Hematopoietic multipotent progenitor cell treated with erythropoietin and hydrocortisone succinate and interleukin-3 and kit ligand, for 17 days (in vitro differentiated cells): Measurements from ENCODE around the gene SLC20A1.
"Not testable (repeated sequence)": the region's sequence is repeated elsewhere in the genome, so short reads cannot be mapped to it uniquely, and the experiment has no call there.

ENCODE experiments used
- DNase-seq: peaks from one replicate; pipeline ENCODE4 v3.0.0-alpha.2; 2015; ENCODE audit warnings: low spot score

Gene SLC20A1

GRCh38 chr2:112646102-112646719, 472 bp downstream of the SLC20A1 start:
- DNase-seq: no peak

DNA sequence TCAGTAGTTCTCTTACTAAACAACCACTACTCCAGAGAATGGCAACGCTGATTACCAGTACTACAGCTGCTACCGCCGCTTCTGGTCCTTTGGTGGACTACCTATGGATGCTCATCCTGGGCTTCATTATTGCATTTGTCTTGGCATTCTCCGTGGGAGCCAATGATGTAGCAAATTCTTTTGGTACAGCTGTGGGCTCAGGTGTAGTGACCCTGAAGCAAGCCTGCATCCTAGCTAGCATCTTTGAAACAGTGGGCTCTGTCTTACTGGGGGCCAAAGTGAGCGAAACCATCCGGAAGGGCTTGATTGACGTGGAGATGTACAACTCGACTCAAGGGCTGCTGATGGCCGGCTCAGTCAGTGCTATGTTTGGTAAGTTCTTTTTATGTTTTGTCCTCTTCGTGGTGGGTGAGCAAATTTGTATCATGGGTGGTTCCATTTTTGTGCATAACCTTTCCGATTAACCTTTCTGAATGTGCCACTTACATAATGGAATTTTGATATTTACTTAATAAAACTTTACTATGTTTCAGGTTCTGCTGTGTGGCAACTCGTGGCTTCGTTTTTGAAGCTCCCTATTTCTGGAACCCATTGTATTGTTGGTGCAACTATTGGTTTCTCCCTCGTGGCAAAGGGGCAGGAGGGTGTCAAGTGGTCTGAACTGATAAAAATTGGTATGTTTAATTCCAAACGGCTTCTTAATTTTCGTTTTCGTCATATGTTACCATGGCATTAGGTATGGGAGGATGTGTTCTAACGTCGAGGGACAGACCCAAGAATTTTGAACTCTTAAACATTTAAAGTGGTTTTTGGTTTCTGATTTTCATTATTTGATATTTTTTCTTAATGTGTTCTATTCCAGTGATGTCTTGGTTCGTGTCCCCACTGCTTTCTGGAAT, 1.3 kb downstream of the SLC20A1 start:
- DNase-seq: peak; percentile 74

DNA sequence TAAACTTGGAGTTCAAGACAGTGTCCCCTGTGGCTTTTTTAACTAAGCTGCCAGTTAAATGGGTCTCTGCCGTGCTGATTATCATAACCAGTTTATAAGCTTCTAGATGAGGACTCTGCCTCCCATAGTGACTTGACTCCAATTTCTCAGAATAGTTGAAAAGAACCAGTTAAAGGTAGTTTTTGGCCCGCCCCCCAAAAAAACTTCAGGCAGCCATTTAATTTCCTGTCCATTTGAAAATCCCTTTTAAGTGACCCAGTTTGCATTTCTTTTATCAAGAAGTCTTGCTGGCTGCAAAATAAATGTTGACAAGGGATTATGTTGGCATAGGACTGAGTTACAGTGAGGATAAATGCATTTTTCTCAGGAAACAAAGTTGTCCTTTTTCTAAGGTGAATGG, 2.3 kb downstream of the SLC20A1 start:
- DNase-seq: no peak

- DNase-seq: peak; percentile 6
Measured at GRCh38 chr2:112656679-112657078, 10.9 kb downstream of the SLC20A1 start.

- DNase-seq: peak; percentile 60
Measured at GRCh38 chr2:112658301-112658700, 12.6 kb downstream of the SLC20A1 start.

DNA sequence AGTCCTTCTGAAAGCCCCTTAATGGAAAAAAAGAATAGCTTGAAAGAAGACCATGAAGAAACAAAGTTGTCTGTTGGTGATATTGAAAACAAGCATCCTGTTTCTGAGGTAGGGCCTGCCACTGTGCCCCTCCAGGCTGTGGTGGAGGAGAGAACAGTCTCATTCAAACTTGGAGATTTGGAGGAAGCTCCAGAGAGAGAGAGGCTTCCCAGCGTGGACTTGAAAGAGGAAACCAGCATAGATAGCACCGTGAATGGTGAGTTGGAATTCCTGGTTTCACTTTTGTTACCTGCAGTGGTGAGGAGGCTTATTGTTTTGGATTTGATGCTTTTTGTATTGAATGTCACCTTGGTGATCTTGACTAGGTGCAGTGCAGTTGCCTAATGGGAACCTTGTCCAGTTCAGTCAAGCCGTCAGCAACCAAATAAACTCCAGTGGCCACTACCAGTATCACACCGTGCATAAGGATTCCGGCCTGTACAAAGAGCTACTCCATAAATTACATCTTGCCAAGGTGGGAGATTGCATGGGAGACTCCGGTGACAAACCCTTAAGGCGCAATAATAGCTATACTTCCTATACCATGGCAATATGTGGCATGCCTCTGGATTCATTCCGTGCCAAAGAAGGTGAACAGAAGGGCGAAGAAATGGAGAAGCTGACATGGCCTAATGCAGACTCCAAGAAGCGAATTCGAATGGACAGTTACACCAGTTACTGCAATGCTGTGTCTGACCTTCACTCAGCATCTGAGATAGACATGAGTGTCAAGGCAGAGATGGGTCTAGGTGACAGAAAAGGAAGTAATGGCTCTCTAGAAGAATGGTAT, 13.3 kb downstream of the SLC20A1 start:
- peak; percentile 15 for DNase-seq

GRCh38 chr2:112660138-112660537, 14.4 kb downstream of the SLC20A1 start:
- no peak for DNase-seq

- DNase-seq: peak; percentile 54
Measured at GRCh38 chr2:112661656-112662305, 16.0 kb downstream of the SLC20A1 start.

DNA sequence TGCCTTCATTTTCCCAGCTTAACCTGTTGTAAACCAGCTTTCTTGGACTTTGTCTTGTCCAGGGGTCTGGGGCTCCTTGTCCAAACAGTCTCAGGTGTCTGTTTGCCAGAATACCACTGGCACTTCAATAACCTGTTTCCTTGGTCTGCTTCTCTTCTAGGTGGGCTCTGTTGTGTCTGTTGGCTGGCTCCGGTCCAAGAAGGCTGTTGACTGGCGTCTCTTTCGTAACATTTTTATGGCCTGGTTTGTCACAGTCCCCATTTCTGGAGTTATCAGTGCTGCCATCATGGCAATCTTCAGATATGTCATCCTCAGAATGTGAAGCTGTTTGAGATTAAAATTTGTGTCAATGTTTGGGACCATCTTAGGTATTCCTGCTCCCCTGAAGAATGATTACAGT, 17.0 kb downstream of the SLC20A1 start:
- no peak for DNase-seq

GRCh38 chr2:112664689-112665088, 18.9 kb downstream of the SLC20A1 start:
- DNase-seq: no peak

- no peak for DNase-seq
Measured at GRCh38 chr2:112665113-112665780, 19.5 kb downstream of the SLC20A1 start.

GRCh38 chr2:112666761-112667122, 21.0 kb downstream of the SLC20A1 start:
- no peak for DNase-seq

DNA sequence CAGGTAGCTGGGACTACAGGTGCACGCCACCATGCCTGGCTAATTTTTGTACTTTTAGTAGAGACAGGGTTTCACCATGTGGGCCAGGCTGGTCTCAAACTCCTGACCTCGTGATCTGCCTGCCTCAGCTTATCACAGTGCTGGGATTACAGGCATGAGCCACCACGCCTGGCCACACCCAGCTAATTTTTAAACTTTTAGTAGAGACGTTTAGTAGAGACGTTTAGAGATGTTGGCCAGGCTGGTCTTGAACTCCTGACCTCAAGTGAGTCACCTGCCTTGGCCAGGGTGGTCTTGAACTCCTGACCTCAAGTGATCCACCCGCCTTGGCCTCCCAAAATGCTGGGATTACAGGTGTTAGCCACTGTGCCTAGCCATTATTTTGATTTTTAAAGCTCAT, 21.8 kb downstream of the SLC20A1 start:
- DNase-seq: not testable (repeated sequence)

- no peak for DNase-seq
Measured at GRCh38 chr2:112669667-112670066, 23.9 kb downstream of the SLC20A1 start.

DNA sequence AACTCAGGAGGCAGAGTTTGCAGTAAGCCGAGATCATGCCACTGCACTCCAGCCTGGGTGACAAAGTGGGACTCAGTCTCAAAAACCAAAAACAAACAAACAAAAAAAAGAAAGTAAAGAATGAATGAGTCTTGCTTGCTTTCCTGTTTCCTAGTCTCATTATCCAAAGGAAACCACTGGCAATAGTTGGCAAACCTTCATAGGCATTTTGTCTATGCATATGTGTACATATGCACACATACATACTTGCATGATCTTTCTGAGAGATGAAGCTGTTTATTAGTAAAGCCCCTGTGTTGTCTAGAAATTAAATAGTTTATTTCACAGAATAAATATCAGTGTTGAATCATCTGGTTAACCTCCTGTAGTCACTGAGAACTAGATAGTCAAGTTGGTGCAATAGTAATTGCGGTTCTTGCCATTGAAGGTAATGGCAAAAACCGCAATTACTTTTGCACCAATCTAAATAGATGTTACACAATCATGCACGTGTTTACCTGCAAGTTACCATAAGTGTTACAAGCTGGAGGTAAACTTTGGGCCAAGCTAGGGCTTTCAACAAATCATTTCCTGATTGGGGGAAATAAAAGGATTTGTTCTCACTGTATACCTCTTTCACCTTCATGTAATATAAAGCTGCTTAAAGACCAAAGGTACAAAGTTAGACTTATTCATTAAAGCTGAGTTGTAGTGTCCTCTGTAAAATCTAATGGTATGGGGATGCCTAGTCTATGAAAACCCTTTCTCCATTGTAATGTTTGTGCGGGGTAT, 24.7 kb downstream of the SLC20A1 start:
- no peak for DNase-seq

- no peak for DNase-seq
Measured at GRCh38 chr2:112671801-112672200, 26.1 kb downstream of the SLC20A1 start.

- DNase-seq: no peak
Measured at GRCh38 chr2:112673008-112673407, 27.3 kb downstream of the SLC20A1 start.

GRCh38 chr2:112674229-112674628, 28.5 kb downstream of the SLC20A1 start:
- DNase-seq: no peak

- no peak for DNase-seq
Measured at GRCh38 chr2:112679484-112679883, 33.7 kb downstream of the SLC20A1 start.

DNA sequence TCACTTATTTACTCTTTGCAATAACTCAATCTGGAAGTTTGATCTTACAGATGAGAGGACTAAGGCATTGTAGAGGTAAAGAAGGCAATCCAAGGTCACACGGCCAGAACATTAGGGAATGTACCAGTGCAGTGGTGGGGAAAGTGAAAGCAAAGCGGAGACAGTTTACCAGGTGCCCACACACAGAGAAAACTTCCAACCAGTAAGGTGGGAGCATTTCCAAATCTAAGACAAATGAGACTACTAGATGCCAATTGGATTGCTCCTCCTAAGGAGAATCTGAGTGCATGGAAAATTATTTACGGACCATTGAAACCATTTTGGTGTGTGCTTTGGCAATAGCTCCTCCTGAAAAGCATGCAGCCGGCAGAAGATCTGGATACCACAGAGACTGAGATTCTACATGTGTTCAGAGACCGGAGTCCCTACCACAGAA, 34.9 kb downstream of the SLC20A1 start:
- no peak for DNase-seq

DNA sequence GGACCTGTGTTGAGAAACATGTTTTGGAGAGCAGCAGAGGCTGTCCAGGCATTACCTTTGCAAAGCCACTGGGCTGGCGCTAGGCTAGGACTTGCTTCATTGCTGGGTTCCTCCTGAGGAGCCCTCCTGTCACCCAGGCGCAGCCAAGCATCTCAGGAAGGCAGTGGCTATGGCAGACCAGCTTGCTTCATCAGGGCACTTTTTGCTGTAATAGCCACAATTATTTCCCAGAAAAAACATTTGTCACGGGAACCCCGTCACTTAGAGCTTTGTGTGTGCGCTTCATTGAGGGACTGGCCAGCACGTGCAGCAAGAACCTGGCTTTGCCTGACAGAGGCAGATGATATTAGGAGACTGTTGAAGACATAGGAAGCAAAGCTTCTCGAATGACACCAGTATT, 36.4 kb downstream of the SLC20A1 start:
- DNase-seq: no peak
